GM12878 (cell line): Measurements from ENCODE around the gene CMYA5. TPM values are rescaled to one million over a fixed set of nuclear protein-coding genes. Genes with fewer than 3 reads are reported as not detected.

Experiments used
- ATAC-seq: fragments of 200-7000 bp; cut with Tn5 transposase; 3 replicates; pipeline ENCODE4 v1.9.1; 2020; ENCODE audit warnings: mild to moderate bottlenecking, moderate library complexity
- BruUV-seq: library from RNA; stranded (reverse); fragments of 400-500 nt; replicated peaks from 2 replicates; lab custom pipeline; 2021; lab: Mats Ljungman, UMichigan
- CTCF ChIA-PET: fragments of 300-600 bp; sonication (Branson Sonifier 250); formaldehyde crosslinking; extraction: SDS; loops from one replicate; lab custom pipeline; 2021; ENCODE audit warnings: inconsistent platforms; lab: Yijun Ruan, JAX
- POLR2A ChIA-PET: fragments of 350-600 bp; formaldehyde crosslinking; extraction: SDS; loops from one replicate; lab custom pipeline; 2021; ENCODE audit warnings: inconsistent platforms; lab: Charles Lee
- RAD21 ChIA-PET: fragments of 300-600 bp; sonication (Branson Sonifier 250); formaldehyde crosslinking; loops from one replicate; lab custom pipeline; 2023; ENCODE audit warnings: antibody characterized with exemption; ENCODE audit not compliant: unreplicated experiment; lab: Charles Lee
- SMC1A ChIA-PET: fragments of 300-600 bp; sonication (Branson Sonifier 250); formaldehyde crosslinking; loops from one replicate; lab custom pipeline; 2023; ENCODE audit not compliant: unreplicated experiment, uncharacterized antibody; lab: Charles Lee
- DNase-seq: peaks from one replicate; pipeline ENCODE4 v3.0.0-alpha.2; 2011; ENCODE audit warnings: low read depth, low spot score
- FAIRE-seq: peaks from 3 replicates; lab custom pipeline; 2011; peaks lifted over from hg19 to GRCh38; lab: Jason Lieb, UNC
- H2AFZ ChIP-seq: 2 replicates; pipeline ENCODE4 v1.6.0; 2011; ENCODE audit warnings: low read depth, low read length, control low read depth; ENCODE audit not compliant: control insufficient read depth
- H3K27ac ChIP-seq: 2 replicates; pipeline ENCODE4 v1.5.1; 2011; ENCODE audit warnings: control low read depth; ENCODE audit not compliant: control insufficient read depth, insufficient read depth
- H3K27me3 ChIP-seq, 2 experiments: replicated peaks in 1 of 2; 2 replicates each; pipeline versions ENCODE4 v1.6.0 to v1.6.1; 2011; ENCODE audit warnings: low read length in 1 of 2; ENCODE audit not compliant: control insufficient read depth in 2 of 2, insufficient read depth in 2 of 2
- H3K36me3 ChIP-seq, 2 experiments: 2 replicates each; pipeline ENCODE4 v1.5.1; 2011; ENCODE audit warnings: low read length in 1 of 2; ENCODE audit not compliant: control insufficient read depth in 2 of 2, insufficient read depth in 2 of 2
- H3K4me1 ChIP-seq: 2 replicates; pipeline ENCODE4 v1.6.1; 2011; ENCODE audit warnings: mild to moderate bottlenecking, low read length, moderate library complexity, mixed read lengths; ENCODE audit not compliant: control insufficient read depth, insufficient read depth
- H3K4me2 ChIP-seq: 2 replicates; pipeline ENCODE4 v1.6.0; 2011; ENCODE audit warnings: control low read depth; ENCODE audit not compliant: control insufficient read depth, insufficient read depth
- H3K4me3 ChIP-seq: fragments of 200-600 bp; sonication (generic); 2 replicates; pipeline ENCODE4 v1.5.1; 2016
- H3K79me2 ChIP-seq: 2 replicates; pipeline ENCODE4 v1.6.0; 2011; ENCODE audit warnings: low read length; ENCODE audit not compliant: control insufficient read depth, insufficient read depth
- H3K9ac ChIP-seq: 2 replicates; pipeline ENCODE4 v1.8.0; 2011; ENCODE audit warnings: low read length, control low read depth, mixed read lengths; ENCODE audit not compliant: control insufficient read depth, insufficient read depth
- H3K9me3 ChIP-seq: replicated peaks from 3 replicates; pipeline ENCODE4 v1.5.1; 2011; ENCODE audit warnings: mild to moderate bottlenecking, low read length; ENCODE audit not compliant: control insufficient read depth, insufficient read depth
- H4K20me1 ChIP-seq: 2 replicates; pipeline ENCODE4 v1.6.0; 2011; ENCODE audit not compliant: control insufficient read depth, insufficient read depth
- E2F8 ChIP-seq: fragments of 450-650 bp; IDR thresholded peaks from 2 replicates; pipeline ENCODE4 v1.6.1; 2018; ENCODE audit warnings: mild to moderate bottlenecking, low read depth, moderate library complexity; ENCODE audit not compliant: partially characterized antibody
- WGBS: methylation state at CpG from one replicate; pipeline ENCODE4 v1.1.6; 2016; ENCODE audit warnings: low lambda C conversion rate; ENCODE audit not compliant: insufficient replicate concordance, insufficient coverage; ENCODE audit errors: missing lambda C conversion rate; 5-methylcytosine and 5-hydroxymethylcytosine counted together
- in situ Hi-C: fragments of 300-500 bp; cut with MboI; formaldehyde crosslinking; loops from 9 replicates; pipeline ENCODE4 v1.14.3; 2018; ENCODE audit warnings: mixed read lengths
- intact Hi-C: fragments of 100-400 bp; cut with micrococcal nuclease; formaldehyde crosslinking; loops from one replicate; pipeline ENCODE4 v1.14.2; 2022; ENCODE audit not compliant: unreplicated experiment
- polyA plus RNA-seq, 11 experiments: library from polyadenylated mRNA; depleted of rRNA in 4 of 11; unstranded in 6 of 11; stranded (reverse) in 5 of 11; fragments of >200 nt; fragmentation: Nextera tagmentation in 4 of 11; fragmentation: Illumina TruSeq in 1 of 11; extraction: Ambion mirVana in 4 of 11; extraction: Trizol in 1 of 11; gene quantifications; 1 replicate in 1 of 11; 2 replicates in 10 of 11; pipeline versions ENCODE4 v1.2.1 to v1.2.3, GENCODE V29; 2011 to 2016; ENCODE audit warnings: inconsistent platforms in 2 of 11, missing spikeins in 2 of 11, low read depth in 1 of 11
- total RNA-seq, 4 experiments: library from RNA; depleted of rRNA in 3 of 4; stranded (reverse); fragments of >200 nt in 3 of 4; fragmentation: Illumina TruSeq in 1 of 4; extraction: Trizol in 1 of 4; gene quantifications; 2 replicates each; pipeline versions ENCODE4 v1.2.1 to v1.2.3, GENCODE V29; 2013 to 2021

Gene CMYA5
- total and polyA plus RNA-seq, 10 of the 15 experiments (the other 5 are each of a cell fraction or from before 2014, with no cell fraction given) = 0.01 to 0.34 (median 0.16) TPM; not detected in 1

GRCh38 chr5:79798893-79799590, 109.4 kb downstream of the CMYA5 start:
- ChIA-PET RAD21 (no interaction called here), CTCF (no interaction called here), POLR2A (no interaction called here), SMC1A (no interaction called here)
- in situ Hi-C loops (no loop called here), intact Hi-C loops (no loop called here)
- Histone ChIP-seq H2AFZ (no peak overlapping the region), H3K27ac (no peak overlapping the region), H3K4me2 (no peak overlapping the region), H3K4me3 (no peak overlapping the region), H3K36me3 (no peaks in the 10 kb centered on the region), H3K79me2 (no peaks in the 10 kb centered on the region), H3K9ac (no peak overlapping the region), H3K4me1 (no peaks in the 10 kb centered on the region), H3K9me3 (no peaks in the 10 kb centered on the region), H4K20me1 (no peaks in the 10 kb centered on the region), H3K27me3 (no peaks in the 10 kb centered on the region; a peak in 1 of 4 replicates)
- FAIRE-seq = no peak
- no peak for TF ChIP-seq E2F8
- no TSS peak for BruUV-seq
- 92% methylated on average over 7 of the region's 7 CpGs for WGBS
- ATAC-seq = no peak
- DNase-seq = no peak
